H9 (cell line): ENCODE measurements around the gene CFDP1. TPM values are rescaled to one million over a fixed set of nuclear protein-coding genes. Genes with fewer than 3 reads are reported as not detected.

Experiments used
- DNase-seq: peaks from one replicate; pipeline ENCODE4 v3.0.0-alpha.2; 2017
- H2AFZ ChIP-seq: one replicate; pipeline ENCODE4 v1.6.1; 2013; ENCODE audit warnings: mild to moderate bottlenecking, low read length, control low read depth, moderate library complexity
- H2AK5ac ChIP-seq: 2 replicates; pipeline ENCODE4 v1.6.1; 2013; ENCODE audit warnings: low read length, control low read depth, mixed read lengths; ENCODE audit not compliant: insufficient read length
- H2BK120ac ChIP-seq: one replicate; pipeline ENCODE4 v1.6.1; 2013; ENCODE audit warnings: low read depth, mild to moderate bottlenecking, low read length, control low read depth, inconsistent platforms; ENCODE audit not compliant: poor library complexity, severe bottlenecking
- H2BK12ac ChIP-seq: 2 replicates; pipeline ENCODE4 v1.6.1; 2013; ENCODE audit warnings: low read length, control low read depth, mixed read lengths, low read depth; ENCODE audit not compliant: insufficient read length
- H2BK15ac ChIP-seq: 2 replicates; pipeline ENCODE4 v1.6.1; 2013; ENCODE audit warnings: low read depth, low read length, control low read depth
- H2BK20ac ChIP-seq: one replicate; pipeline ENCODE4 v1.6.1; 2013; ENCODE audit warnings: low read depth, mild to moderate bottlenecking, low read length, control low read depth, inconsistent platforms; ENCODE audit not compliant: poor library complexity, severe bottlenecking
- H2BK5ac ChIP-seq: 2 replicates; pipeline ENCODE4 v1.6.1; 2013; ENCODE audit warnings: low read length, control low read depth, mixed read lengths; ENCODE audit not compliant: insufficient read length
- H3K14ac ChIP-seq: 2 replicates; pipeline ENCODE4 v1.6.1; 2013; ENCODE audit warnings: low read length, control low read depth; ENCODE audit not compliant: insufficient read depth
- H3K18ac ChIP-seq: 2 replicates; pipeline ENCODE4 v1.6.1; 2013; ENCODE audit warnings: low read depth, mild to moderate bottlenecking, mixed read lengths, low read length, control low read depth; ENCODE audit not compliant: insufficient read length
- H3K23ac ChIP-seq: 2 replicates; pipeline ENCODE4 v1.6.1; 2013; ENCODE audit warnings: low read length, control low read depth, mixed read lengths, low read depth; ENCODE audit not compliant: insufficient read length
- H3K23me2 ChIP-seq: 2 replicates; pipeline ENCODE4 v1.6.1; 2013; ENCODE audit warnings: low read depth, mild to moderate bottlenecking, mixed read lengths, low read length, control low read depth; ENCODE audit not compliant: insufficient read length, poor library complexity, severe bottlenecking
- H3K27ac ChIP-seq: 2 replicates; pipeline ENCODE4 v1.5.1; 2013; ENCODE audit warnings: low read length, control low read depth, mixed read lengths, low read depth; ENCODE audit not compliant: insufficient read length
- H3K27me3 ChIP-seq: 2 replicates; pipeline ENCODE4 v1.6.1; 2013; ENCODE audit warnings: low read length, control low read depth, inconsistent platforms; ENCODE audit not compliant: insufficient read depth
- H3K4ac ChIP-seq: 2 replicates; pipeline ENCODE4 v1.6.1; 2013; ENCODE audit warnings: low read depth, mild to moderate bottlenecking, control low read depth, inconsistent platforms, low read length, moderate library complexity
- H3K4me1 ChIP-seq: 2 replicates; pipeline ENCODE4 v1.6.1; 2013; ENCODE audit warnings: low read length, control low read depth, inconsistent platforms; ENCODE audit not compliant: insufficient read depth
- H3K4me2 ChIP-seq: 2 replicates; pipeline ENCODE4 v1.6.1; 2013; ENCODE audit warnings: low read length, control low read depth, mixed read lengths; ENCODE audit not compliant: insufficient read length, insufficient read depth
- H3K56ac ChIP-seq: 2 replicates; pipeline ENCODE4 v1.6.1; 2013; ENCODE audit warnings: low read depth, mild to moderate bottlenecking, mixed read lengths, low read length, control low read depth; ENCODE audit not compliant: insufficient read length
- H3K79me1 ChIP-seq: 2 replicates; pipeline ENCODE4 v1.6.1; 2013; ENCODE audit warnings: low read depth, mild to moderate bottlenecking, moderate library complexity, low read length, control low read depth, inconsistent platforms; ENCODE audit not compliant: insufficient read depth, poor library complexity, severe bottlenecking
- H3K79me2 ChIP-seq: 2 replicates; pipeline ENCODE4 v1.6.1; 2013; ENCODE audit warnings: low read length, control low read depth, inconsistent platforms; ENCODE audit not compliant: insufficient read depth
- H3K9ac ChIP-seq: 2 replicates; pipeline ENCODE4 v1.6.1; 2013; ENCODE audit warnings: low read length, control low read depth, mixed read lengths; ENCODE audit not compliant: insufficient read length; ENCODE audit errors: extremely low read depth
- H3K9me3 ChIP-seq: one replicate; pipeline ENCODE4 v1.6.1; 2013; ENCODE audit warnings: low read depth, low read length, inconsistent platforms; ENCODE audit not compliant: control insufficient read depth
- H3T11ph ChIP-seq: one replicate; pipeline ENCODE4 v1.6.1; 2013; ENCODE audit warnings: mild to moderate bottlenecking, low read length, control low read depth, inconsistent platforms
- H4K20me1 ChIP-seq: one replicate; pipeline ENCODE4 v1.6.1; 2013; ENCODE audit not compliant: control insufficient read depth, insufficient read length, insufficient read depth
- H4K5ac ChIP-seq: 2 replicates; pipeline ENCODE4 v1.6.1; 2013; ENCODE audit warnings: low read depth, mild to moderate bottlenecking, mixed read lengths, low read length, control low read depth; ENCODE audit not compliant: insufficient read length
- H4K8ac ChIP-seq: replicated peaks from 2 replicates; pipeline ENCODE4 v1.6.1; 2013; ENCODE audit warnings: low read length, control low read depth, mixed read lengths, low read depth; ENCODE audit not compliant: insufficient read length
- H4K91ac ChIP-seq: 2 replicates; pipeline ENCODE4 v1.6.1; 2013; ENCODE audit warnings: low read depth, mild to moderate bottlenecking, moderate library complexity, mixed read lengths, low read length, control low read depth; ENCODE audit not compliant: insufficient read length
- H3K27ac Mint-ChIP-seq, 3 experiments: 2 replicates in 2 of 3; 3 replicates in 1 of 3; pipeline ENCODE4 v1.8.0; 2020 to 2021; ENCODE audit warnings: mixed read lengths in 3 of 3, mild to moderate bottlenecking in 1 of 3, moderate library complexity in 1 of 3
- H3K27me3 Mint-ChIP-seq: 2 replicates; pipeline ENCODE4 v1.8.0; 2021; ENCODE audit warnings: low read depth, mild to moderate bottlenecking, moderate library complexity, mixed read lengths
- H3K36me3 Mint-ChIP-seq, 3 experiments: 2 replicates in 2 of 3; 3 replicates in 1 of 3; pipeline ENCODE4 v1.8.0; 2020 to 2021; ENCODE audit warnings: low read depth in 3 of 3, mixed read lengths in 3 of 3; ENCODE audit not compliant: insufficient read depth in 1 of 3
- H3K4me1 Mint-ChIP-seq, 2 experiments: 2 replicates each; pipeline ENCODE4 v1.8.0; 2020; ENCODE audit warnings: mixed read lengths in 2 of 2
- H3K4me3 Mint-ChIP-seq, 2 experiments: 2 replicates in 1 of 2; 3 replicates in 1 of 2; pipeline ENCODE4 v1.8.0; 2020 to 2021; ENCODE audit warnings: mild to moderate bottlenecking in 2 of 2, mixed read lengths in 2 of 2, moderate library complexity in 1 of 2
- H3K9me3 Mint-ChIP-seq, 2 experiments: 2 replicates in 1 of 2; 3 replicates in 1 of 2; pipeline ENCODE4 v1.8.0; 2020; ENCODE audit warnings: mild to moderate bottlenecking in 2 of 2, mixed read lengths in 2 of 2, moderate library complexity in 1 of 2
- CTCF ChIP-seq: fragments of 200-600 bp; sonication (generic); conservative IDR thresholded peaks from 3 replicates; pipeline ENCODE4 v1.8.0; 2021; ENCODE audit warnings: antibody characterized with exemption, mild to moderate bottlenecking
- WGBS: extraction: QIAGEN DNeasy Blood & Tissue Kit; methylation state at CpG from one replicate; pipeline ENCODE4 v1.1.7; 2013; ENCODE audit warnings: missing lambda C conversion rate, low lambda C conversion rate, mixed read lengths; ENCODE audit not compliant: insufficient read length; ENCODE audit errors: extremely low coverage; 5-methylcytosine and 5-hydroxymethylcytosine counted together
- total RNA-seq: library from RNA; stranded (reverse); gene quantifications from 2 replicates; pipeline ENCODE4 v1.2.1, GENCODE V29; 2021

CFDP1 gene
- total RNA-seq, 1 experiment from 2014 or later: 89.2 TPM

DNA sequence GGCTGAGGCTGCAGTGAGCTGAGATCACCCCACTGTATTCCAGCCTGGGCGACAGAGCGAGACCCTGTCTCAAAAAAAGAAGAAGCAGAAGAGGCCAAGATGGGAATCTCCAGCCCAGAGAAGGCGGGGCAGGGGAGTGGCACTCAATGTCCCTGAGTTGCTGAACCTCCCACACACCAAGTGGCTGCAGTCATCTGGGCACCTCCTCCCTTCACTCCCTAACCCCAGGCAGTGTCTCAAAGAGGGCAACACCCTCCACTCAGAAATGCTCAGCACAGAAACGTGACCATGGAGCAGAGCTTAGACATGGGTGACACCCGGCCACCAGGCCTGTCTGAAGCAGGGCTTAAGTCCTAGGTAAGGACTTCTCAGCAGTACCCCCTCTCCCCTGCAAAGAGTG lies 145.6 kb downstream of the CFDP1 start:
- peaks cover 1% of the 10 kb centered on the region; the same call in 1 of the 2 replicates for H3K27me3 Mint-ChIP-seq
- 0 out of 4 replicates have a peak, but pooled peaks cover 0 to 3% of the 10 kb centered on the region in 2 experiments for H3K4me1 Mint-ChIP-seq
- H2BK12ac ChIP-seq: no peak overlapping the region
- no peak overlapping the region for H3K14ac ChIP-seq
- H3K9me3 Mint-ChIP-seq: peaks cover 0 to 3% of the 10 kb centered on the region in 2 experiments; a peak in 1 of 5 replicates
- H2BK5ac ChIP-seq: no peak overlapping the region
- no CpG with 5 or more reads among the region's 5 CpGs for WGBS
- no peaks in the 10 kb centered on the region for H3K4me1 ChIP-seq
- no peaks in the 10 kb centered on the region for H3K27me3 ChIP-seq
- no peak overlapping the region for H3K4me3 Mint-ChIP-seq
- no peak overlapping the region for H3K27ac ChIP-seq
- H3K36me3 Mint-ChIP-seq: peaks cover 21 to 31% (median 29%) of the 10 kb centered on the region in 3 experiments; a peak in 6 of 7 replicates
- no peak for TF ChIP-seq CTCF
- no peak overlapping the region for H3K56ac ChIP-seq
- no peak overlapping the region for H3K4me2 ChIP-seq
- H2BK120ac ChIP-seq: no peak overlapping the region
- no peak overlapping the region for H3K4ac ChIP-seq
- no peaks in the 10 kb centered on the region for H3K79me1 ChIP-seq
- H4K91ac ChIP-seq: no peak overlapping the region
- no peak overlapping the region for H3T11ph ChIP-seq
- no peak for DNase-seq
- no peak overlapping the region for H2BK20ac ChIP-seq
- H3K9me3 ChIP-seq: no peaks in the 10 kb centered on the region
- no peak overlapping the region for H2BK15ac ChIP-seq
- H4K20me1 ChIP-seq: no peaks in the 10 kb centered on the region
- H3K23ac ChIP-seq: no peak overlapping the region
- H3K79me2 ChIP-seq: no peaks in the 10 kb centered on the region
- no peak overlapping the region for H4K5ac ChIP-seq
- H2AK5ac ChIP-seq: no peak overlapping the region
- no peaks in the 10 kb centered on the region for H3K23me2 ChIP-seq
- no peak overlapping the region for H3K18ac ChIP-seq
- peak overlapping the region in 1 of 3 experiments; percentile 76; a peak in 1 of 7 replicates for H3K27ac Mint-ChIP-seq
- no peak overlapping the region for H2AFZ ChIP-seq
- no peak overlapping the region for H4K8ac ChIP-seq
- no peak overlapping the region for H3K9ac ChIP-seq
